GM10266 (cell line): ENCODE data around the gene DHRSX.
"Not testable (repeated sequence)": the region's sequence is repeated elsewhere in the genome, so short reads cannot be mapped to it uniquely, and the experiment has no call there.

Experiments
- DNase-seq: peaks from one replicate; pipeline ENCODE4 v3.0.0; 2012; ENCODE audit errors: extremely low spot score
- TF ChIP-seq, protein P1 (sequence below): IDR thresholded peaks from 2 replicates; pipeline ENCODE4 v1.5.1; 2012; ENCODE audit warnings: mild to moderate bottlenecking, low read depth; ENCODE audit not compliant: control insufficient read depth, insufficient read depth; ENCODE audit errors: missing control alignments

DHRSX gene

DNA sequence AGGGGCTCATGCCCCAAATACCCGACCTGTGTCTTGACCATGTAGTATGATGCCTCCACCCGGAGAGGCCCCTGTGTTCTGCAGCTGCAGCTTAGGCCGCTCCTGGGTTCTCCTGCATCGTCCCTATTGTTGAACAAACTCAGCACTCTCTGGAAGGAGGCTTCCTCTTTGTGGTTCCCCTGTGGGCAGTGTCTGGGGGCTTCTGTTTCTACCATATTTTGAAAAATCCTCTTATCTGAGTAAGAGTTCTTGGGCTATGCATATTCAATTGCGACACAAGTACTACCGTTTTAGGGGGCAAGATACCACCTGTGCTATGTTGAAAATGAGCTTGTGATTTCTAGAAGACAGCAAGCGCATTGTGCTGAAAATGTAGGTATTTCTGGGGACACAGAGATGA, 276.6 kb downstream of the DHRSX start:
- DNase-seq: no peak
- TF ChIP-seq, protein P1, sequence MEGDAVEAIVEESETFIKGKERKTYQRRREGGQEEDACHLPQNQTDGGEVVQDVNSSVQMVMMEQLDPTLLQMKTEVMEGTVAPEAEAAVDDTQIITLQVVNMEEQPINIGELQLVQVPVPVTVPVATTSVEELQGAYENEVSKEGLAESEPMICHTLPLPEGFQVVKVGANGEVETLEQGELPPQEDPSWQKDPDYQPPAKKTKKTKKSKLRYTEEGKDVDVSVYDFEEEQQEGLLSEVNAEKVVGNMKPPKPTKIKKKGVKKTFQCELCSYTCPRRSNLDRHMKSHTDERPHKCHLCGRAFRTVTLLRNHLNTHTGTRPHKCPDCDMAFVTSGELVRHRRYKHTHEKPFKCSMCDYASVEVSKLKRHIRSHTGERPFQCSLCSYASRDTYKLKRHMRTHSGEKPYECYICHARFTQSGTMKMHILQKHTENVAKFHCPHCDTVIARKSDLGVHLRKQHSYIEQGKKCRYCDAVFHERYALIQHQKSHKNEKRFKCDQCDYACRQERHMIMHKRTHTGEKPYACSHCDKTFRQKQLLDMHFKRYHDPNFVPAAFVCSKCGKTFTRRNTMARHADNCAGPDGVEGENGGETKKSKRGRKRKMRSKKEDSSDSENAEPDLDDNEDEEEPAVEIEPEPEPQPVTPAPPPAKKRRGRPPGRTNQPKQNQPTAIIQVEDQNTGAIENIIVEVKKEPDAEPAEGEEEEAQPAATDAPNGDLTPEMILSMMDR: no peak

DNA sequence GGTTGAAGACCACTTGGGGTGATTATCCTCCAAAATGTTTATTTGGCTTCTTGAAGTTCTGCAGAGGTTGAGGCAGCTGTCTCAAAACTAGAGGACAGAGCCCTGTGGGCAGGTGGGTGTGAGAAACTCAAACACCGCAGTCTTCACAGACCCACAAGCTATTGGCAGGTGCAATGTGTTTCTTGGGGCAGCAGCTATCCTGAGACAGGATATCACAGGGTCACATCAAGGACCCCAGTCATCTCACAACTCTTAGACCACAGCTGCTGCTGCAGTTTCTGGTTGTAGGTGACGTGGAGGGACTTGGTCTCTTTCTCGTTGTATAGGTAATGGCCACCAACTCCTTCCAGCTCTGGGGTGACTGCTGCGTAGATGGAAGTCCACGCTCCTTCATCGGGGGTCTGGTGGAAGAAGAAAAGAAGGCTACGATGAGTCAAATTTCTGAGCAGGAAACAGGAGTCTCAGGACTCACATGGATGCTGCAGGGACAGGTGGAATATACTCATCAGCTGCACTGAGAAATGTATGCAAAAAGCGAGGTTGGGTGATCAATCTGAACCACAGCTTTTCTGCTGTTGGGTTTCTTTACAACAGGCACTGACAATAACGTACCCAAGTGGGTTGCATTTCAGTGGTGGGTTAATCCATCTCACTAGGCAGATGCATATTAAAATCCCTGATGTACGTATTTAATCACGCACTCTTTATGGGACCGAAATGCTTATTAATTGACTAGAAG, 279.8 kb downstream of the DHRSX start:
- no peak for DNase-seq
- TF ChIP-seq, protein P1: no peak

DNA sequence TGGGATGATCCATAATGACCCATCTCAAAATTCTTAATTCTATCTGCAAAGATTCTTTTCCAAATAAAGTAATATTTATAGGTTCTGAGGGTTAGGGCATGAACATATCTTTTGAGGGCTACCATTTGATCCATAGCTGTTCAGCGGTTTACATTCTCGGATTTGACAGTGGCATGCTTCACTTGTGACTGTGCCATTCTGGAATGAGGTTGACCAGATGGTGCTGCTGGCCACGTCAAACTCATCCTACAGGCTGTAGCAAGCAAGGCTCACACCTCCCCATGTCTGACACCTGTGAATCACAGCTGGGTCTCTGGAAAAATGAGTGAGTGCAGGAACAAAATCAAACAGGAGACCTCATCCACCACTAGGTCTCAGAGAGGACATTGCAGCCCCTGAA, 280.5 kb downstream of the DHRSX start:
- TF ChIP-seq, protein P1: no peak
- no peak for DNase-seq

DNA sequence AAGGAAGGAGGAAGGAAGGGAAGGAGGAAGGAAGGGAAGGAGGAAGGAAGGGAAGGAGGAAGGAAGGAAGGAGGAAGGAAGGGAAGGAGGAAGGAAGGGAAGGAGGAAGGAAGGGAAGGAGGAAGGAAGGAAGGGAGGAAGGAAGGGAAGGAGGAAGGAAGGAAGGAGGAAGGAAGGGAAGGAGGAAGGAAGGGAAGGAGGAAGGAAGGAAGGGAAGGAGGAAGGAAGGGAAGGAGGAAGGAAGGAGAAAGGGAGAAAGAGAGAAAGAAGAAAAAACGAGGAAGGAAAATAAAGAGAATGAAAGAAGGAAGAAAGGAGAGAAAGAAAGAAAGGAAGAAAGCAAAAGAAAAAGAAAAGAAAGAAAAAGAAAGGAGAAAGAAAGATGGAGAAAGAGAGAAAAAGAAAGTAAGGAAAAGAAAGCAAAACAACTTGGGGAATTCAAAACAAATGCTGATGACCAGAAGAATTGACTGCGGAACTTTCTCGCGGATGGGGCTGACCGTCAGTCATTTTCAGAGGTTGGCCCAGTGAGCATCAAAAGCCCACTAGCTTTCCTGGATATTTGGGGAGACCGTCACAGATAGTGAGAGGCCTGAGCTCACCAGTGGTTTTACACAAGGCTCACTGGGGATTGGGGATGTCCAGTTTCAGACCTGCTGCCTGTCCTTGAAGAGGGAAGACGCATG, 286.5 kb downstream of the DHRSX start:
- not testable (repeated sequence) for DNase-seq

DNA sequence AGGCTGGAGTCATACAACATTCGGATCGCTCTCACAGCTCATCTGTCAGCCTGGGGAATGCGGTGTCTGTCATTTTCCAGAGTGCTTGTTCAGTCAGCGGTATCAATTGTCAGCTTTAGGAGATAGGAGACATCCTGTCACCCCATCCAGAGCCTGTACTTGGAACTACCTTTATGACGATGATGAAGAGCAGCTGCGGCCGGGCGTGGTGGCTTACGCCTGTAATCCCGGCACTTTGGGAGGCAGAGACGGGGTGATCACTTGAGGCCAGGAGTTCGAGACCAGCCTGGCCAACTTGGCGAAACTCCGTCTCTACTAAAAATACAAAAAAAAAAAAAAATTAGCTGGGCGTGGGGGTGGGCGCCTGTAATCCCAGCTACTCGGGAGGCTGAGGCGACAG, 289.1 kb downstream of the DHRSX start:
- DNase-seq: not testable (repeated sequence)

DNA sequence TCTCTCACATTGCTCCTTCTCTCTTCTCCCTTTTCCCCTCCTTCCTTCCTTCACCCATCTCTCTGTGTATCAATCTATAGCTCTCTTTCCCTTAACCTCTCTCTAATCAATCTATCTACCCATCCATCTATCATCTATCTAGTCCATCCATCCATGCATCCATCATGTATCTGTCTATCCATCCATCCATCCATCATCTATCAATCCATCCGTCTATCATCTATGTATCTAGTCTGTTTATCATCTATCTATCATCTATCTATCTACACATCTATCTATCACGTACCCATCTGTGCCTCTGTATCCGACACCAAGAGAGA, 307.5 kb downstream of the DHRSX start:
- no peak for DNase-seq
- TF ChIP-seq, protein P1: no peak

DNA sequence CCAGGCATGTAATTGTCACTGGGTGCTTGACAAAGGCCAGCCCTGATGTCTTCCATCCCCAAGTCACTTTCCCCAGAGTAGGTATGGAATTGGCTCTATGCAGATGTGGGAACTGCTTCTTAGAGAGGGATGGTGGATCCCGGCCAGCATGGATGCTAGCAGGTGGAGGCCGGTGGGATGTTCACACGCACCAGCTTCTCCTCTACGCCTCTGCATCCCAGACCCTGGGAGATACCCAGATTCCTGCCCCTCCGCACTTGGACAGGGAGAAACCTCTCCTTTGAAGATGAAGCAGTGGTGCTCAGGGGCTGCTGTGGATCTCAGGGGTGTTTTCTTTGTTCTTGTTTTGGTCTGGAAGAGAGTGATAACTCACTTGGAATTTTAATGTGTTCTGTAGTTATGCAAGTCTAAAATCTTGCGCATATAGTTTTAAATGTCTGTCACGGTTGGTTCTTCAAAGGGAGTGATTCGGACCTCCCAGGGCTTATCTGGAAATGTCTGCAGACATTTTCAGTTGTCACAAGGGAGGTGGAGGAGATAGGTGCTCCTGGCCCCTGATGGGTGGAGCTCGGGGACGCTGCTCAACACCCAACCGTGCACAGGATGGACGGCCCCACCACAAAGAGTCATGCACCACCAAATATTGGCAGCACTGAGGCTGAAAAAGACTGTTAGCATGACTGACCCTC, 308.0 kb downstream of the DHRSX start:
- TF ChIP-seq, protein P1: no peak
- no peak for DNase-seq

DNA sequence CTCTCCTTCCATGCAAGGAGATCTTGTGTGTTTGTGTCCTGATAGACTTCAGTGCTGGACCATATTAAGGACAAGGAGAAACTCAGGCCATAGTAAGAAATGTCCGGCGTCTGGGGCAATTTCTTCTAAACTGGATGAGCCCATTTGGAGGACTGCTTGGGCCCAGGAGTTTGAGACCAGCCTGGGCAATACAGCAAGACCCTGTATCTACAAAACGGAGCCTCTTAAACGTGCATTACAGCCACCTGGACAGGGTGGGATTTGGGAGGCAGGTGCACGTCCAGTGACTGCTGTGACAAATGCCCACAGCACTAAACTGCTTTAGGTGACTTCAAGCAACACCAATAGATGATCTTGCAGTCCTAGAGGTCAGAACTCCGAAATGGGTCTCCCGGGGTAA, 311.9 kb downstream of the DHRSX start:
- no peak for DNase-seq
- TF ChIP-seq, protein P1: no peak
